ENCODE data around the gene CSNK1A1L.

- TF ChIP-seq NFXL1 (IDR thresholded peaks at IDR 0.05; ENCODE audit: borderline replicate concordance) (no peak), SMC3 (IDR thresholded peaks at IDR 0.05; ENCODE audit: borderline replicate concordance, low read length) (no peak), NBN (IDR thresholded peaks at IDR 0.05) (no peak)
- TF ChIP-seq, protein P1, sequence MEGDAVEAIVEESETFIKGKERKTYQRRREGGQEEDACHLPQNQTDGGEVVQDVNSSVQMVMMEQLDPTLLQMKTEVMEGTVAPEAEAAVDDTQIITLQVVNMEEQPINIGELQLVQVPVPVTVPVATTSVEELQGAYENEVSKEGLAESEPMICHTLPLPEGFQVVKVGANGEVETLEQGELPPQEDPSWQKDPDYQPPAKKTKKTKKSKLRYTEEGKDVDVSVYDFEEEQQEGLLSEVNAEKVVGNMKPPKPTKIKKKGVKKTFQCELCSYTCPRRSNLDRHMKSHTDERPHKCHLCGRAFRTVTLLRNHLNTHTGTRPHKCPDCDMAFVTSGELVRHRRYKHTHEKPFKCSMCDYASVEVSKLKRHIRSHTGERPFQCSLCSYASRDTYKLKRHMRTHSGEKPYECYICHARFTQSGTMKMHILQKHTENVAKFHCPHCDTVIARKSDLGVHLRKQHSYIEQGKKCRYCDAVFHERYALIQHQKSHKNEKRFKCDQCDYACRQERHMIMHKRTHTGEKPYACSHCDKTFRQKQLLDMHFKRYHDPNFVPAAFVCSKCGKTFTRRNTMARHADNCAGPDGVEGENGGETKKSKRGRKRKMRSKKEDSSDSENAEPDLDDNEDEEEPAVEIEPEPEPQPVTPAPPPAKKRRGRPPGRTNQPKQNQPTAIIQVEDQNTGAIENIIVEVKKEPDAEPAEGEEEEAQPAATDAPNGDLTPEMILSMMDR (IDR thresholded peaks at IDR 0.05 in 2 of 3, conservative IDR thresholded peaks at IDR 0.05 in 1 of 3; ENCODE audit: control insufficient read depth in 2 of 3, extremely low read depth in 1 of 3, insufficient read depth in 1 of 3, low read depth in 3 of 3, low read length in 3 of 3), result no peak
Measured at GRCh38 chr13:37070956-37071355, 34.5 kb downstream of the CSNK1A1L start.
